SK-N-SH (cell line): ENCODE measurements around the gene VNN1.

Source experiments
- CTCF ChIP-seq: fragments of 200-600 bp; sonication (generic); IDR thresholded peaks from 2 replicates; pipeline ENCODE4 v1.6.1; 2017; ENCODE audit warnings: antibody characterized with exemption, mild to moderate bottlenecking, moderate library complexity
- EP300 ChIP-seq, 2 experiments: IDR thresholded peaks; 2 replicates each; pipeline versions ENCODE4 v1.4.0 to v1.6.1; 2012; ENCODE audit warnings: borderline replicate concordance in 1 of 2, low read depth in 1 of 2, low read length in 1 of 2
- FOSL2 ChIP-seq: IDR thresholded peaks from 2 replicates; pipeline ENCODE4 v1.4.0; 2012; ENCODE audit warnings: low read depth, mild to moderate bottlenecking, moderate library complexity, borderline replicate concordance
- GABPA ChIP-seq: IDR thresholded peaks from 2 replicates; pipeline ENCODE4 v1.4.0; 2012; ENCODE audit warnings: low read depth, mild to moderate bottlenecking
- GATA2 ChIP-seq: sonication (generic); formaldehyde crosslinking; IDR thresholded peaks from 2 replicates; pipeline ENCODE4 v1.5.0; 2020; ENCODE audit warnings: mild to moderate bottlenecking, missing genetic modification reagents
- JUND ChIP-seq: IDR thresholded peaks from 2 replicates; pipeline ENCODE4 v1.4.0; 2012
- MAX ChIP-seq: IDR thresholded peaks from 2 replicates; pipeline ENCODE4 v1.4.0; 2012; ENCODE audit warnings: low read depth
- PBX3 ChIP-seq: IDR thresholded peaks from 2 replicates; pipeline ENCODE4; 2012
- POLR2AphosphoS5 ChIP-seq: IDR thresholded peaks from 2 replicates; pipeline ENCODE4 v1.6.1; 2012; ENCODE audit warnings: low read depth, low read length
- RAD21 ChIP-seq: IDR thresholded peaks from 2 replicates; pipeline ENCODE4 v1.6.1; 2012; ENCODE audit warnings: mild to moderate bottlenecking, low read length
- RFX5 ChIP-seq: IDR thresholded peaks from 2 replicates; pipeline ENCODE4 v1.6.1; 2012; ENCODE audit warnings: mild to moderate bottlenecking, improper control_type of control experiment, low read length
- SMC3 ChIP-seq: IDR thresholded peaks from 2 replicates; pipeline ENCODE4 v1.6.1; 2012; ENCODE audit warnings: low read depth, low read length, improper control_type of control experiment
- TAF1 ChIP-seq: IDR thresholded peaks from 2 replicates; pipeline ENCODE4 v1.6.1; 2012; ENCODE audit warnings: low read depth, mild to moderate bottlenecking, low read length, moderate library complexity, borderline replicate concordance
- YY1 ChIP-seq: IDR thresholded peaks from 2 replicates; pipeline ENCODE4 v1.4.0; 2012; ENCODE audit warnings: low read depth, mild to moderate bottlenecking

- no peak for TF ChIP-seq MAX
- no peak for TF ChIP-seq POLR2AphosphoS5
- no peak for TF ChIP-seq CTCF
- no peak for TF ChIP-seq PBX3
- no peak for TF ChIP-seq FOSL2
- no peak for TF ChIP-seq YY1
- TF ChIP-seq GATA2 (CRISPR knock-in tag) = no peak
- TF ChIP-seq EP300 (IDR thresholded peaks at IDR 0.05; ENCODE audit: borderline replicate concordance in 1 of 2, low read depth in 1 of 2, low read length in 1 of 2) = no peak
- no peak for TF ChIP-seq SMC3
- TF ChIP-seq RAD21 = no peak
- no peak for TF ChIP-seq JUND
- no peak for TF ChIP-seq TAF1
- no peak for TF ChIP-seq GABPA
- TF ChIP-seq RFX5 = no peak
These were observed 28.8 kb downstream of the VNN1 start for GRCh38 chr6:132685009-132685408.
